Naive B cell (primary cell): ENCODE results near the gene RPLP1. TPM values are rescaled to one million over a fixed set of nuclear protein-coding genes. Genes with fewer than 3 reads are reported as not detected.

ENCODE experiments used
- ATAC-seq, 2 donors: fragments of 150-1000 bp; cut with Tn5 transposase; 2 replicates each; pipeline ENCODE4 v1.10.0; 2021; ENCODE audit warnings: low read depth in 2 of 2, mild to moderate bottlenecking in 2 of 2, moderate library complexity in 2 of 2
- DNase-seq: peaks from one replicate; pipeline ENCODE4 v3.0.0; 2022
- H3K27ac Mint-ChIP-seq, 6 donors: one replicate each; pipeline ENCODE4 v1.8.0; 2020 to 2022; ENCODE audit warnings: mild to moderate bottlenecking in 6 of 6, mixed read lengths in 6 of 6, moderate library complexity in 5 of 6, inconsistent platforms in 2 of 6
- H3K27me3 Mint-ChIP-seq, 3 donors: one replicate each; pipeline ENCODE4 v1.8.0; 2021 to 2022; ENCODE audit warnings: mixed read lengths in 3 of 3, mild to moderate bottlenecking in 1 of 3
- H3K36me3 Mint-ChIP-seq, 2 donors: one replicate each; pipeline ENCODE4 v1.8.0; 2020 to 2022; ENCODE audit warnings: mixed read lengths in 2 of 2, inconsistent platforms in 1 of 2, mild to moderate bottlenecking in 1 of 2
- H3K4me1 Mint-ChIP-seq, 3 donors: one replicate each; pipeline ENCODE4 v1.8.0; 2020 to 2022; ENCODE audit warnings: mixed read lengths in 3 of 3, inconsistent platforms in 1 of 3, mild to moderate bottlenecking in 1 of 3, moderate library complexity in 1 of 3
- H3K4me3 Mint-ChIP-seq, 8 donors: one replicate each; pipeline ENCODE4 v1.8.0; 2020 to 2022; ENCODE audit warnings: mild to moderate bottlenecking in 8 of 8, mixed read lengths in 8 of 8, moderate library complexity in 8 of 8, inconsistent platforms in 2 of 8
- H3K9me3 Mint-ChIP-seq, 7 donors: one replicate each; pipeline ENCODE4 v1.8.0; 2020 to 2022; ENCODE audit warnings: mixed read lengths in 7 of 7, mild to moderate bottlenecking in 5 of 7, inconsistent platforms in 2 of 7, moderate library complexity in 1 of 7
- polyA plus RNA-seq, 6 donors: library from polyadenylated mRNA; unstranded; fragments of 300-500 nt; fragmentation: Illumina TruSeq; gene quantifications; one replicate each; pipeline ENCODE4 v1.2.3, GENCODE V29; 2021; ENCODE audit warnings: low read depth in 6 of 6

RPLP1 gene
- polyA plus RNA-seq, 6 donors from 2014 or later = 1,064 to 2,586 (median 2,135) TPM

DNA sequence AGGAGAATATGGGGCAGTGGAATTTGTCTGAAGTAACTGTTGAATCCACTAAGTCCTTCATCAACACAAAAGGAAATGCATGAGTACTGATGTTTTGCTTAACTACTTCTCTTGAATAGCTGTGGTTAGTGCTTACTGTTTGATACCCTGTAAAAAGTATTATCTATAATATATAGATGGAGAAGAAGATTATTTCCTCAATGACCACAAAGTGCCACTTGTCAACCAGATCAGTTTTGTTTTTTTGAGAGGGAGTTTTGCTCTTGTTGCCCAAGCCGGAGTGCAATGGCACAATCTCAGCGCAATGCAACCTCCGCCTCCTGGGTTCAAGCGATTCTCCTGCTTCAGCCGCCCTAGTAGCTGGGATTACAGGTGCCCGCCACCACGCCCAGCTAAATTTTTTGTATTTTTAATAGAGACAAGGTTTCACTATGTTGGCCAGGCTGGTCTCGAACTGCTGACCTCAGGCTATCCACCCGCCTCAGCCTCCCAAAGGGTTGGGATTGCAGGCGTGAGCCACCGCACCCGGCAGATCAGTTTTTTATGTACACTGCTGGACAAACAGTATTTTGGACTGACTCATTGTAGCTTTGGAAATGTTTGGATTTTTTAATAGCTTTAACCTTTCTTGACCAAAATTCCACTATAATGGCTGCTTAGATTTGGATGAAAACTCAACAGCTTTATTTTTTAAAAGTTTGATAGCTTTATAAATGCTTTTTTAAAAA, 1.5 kb upstream of the RPLP1 start:
- peaks cover 25 to 38% (median 34%) of the 10 kb centered on the region in 3 donors for H3K4me1 Mint-ChIP-seq
- ATAC-seq = no peak
- peak overlapping the region in 5 of 8 donors; percentile 25 to 99 (median 97) for H3K4me3 Mint-ChIP-seq
- H3K27me3 Mint-ChIP-seq = no peaks in the 10 kb centered on the region
- no peaks in the 10 kb centered on the region for H3K9me3 Mint-ChIP-seq
- DNase-seq = no peak
- peak overlapping the region in 3 of 6 donors; percentile 18 to 99 (median 96) for H3K27ac Mint-ChIP-seq
- H3K36me3 Mint-ChIP-seq = peaks cover 10 to 14% of the 10 kb centered on the region in 2 donors

DNA sequence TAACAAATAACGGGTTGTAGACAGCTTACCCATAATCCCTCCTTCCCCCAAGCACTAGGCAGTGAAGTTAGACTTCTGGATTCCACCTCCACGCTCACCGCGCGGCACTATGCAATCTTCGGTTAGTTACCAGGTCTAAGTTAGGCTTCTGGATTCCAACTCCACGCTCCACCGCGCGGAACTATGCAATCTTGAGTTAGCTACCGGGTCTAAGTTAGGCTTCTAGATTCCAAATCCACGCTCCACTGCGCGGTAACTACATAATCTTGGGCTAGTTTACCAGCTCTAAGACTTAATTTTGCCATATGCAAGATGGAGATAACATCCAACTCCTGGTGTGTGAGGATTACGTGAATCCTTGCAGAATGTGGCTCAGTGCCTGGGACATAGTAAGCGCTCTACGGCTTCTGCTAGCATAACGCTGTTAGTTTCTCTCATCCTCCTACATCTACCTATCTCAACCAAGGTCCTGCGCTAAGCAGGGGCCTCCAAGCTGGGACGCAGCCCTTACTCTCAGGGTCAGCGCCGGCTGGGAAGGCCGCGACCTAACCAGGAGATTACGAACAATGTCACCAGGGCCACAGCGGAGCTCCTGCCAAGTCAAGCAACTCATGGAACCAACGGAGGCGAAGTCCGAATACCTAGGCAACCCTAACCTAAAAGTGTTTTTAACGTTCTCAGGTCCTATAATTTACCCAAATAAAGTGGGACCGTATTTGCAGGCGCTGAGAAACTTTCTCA, 497 bp upstream of the RPLP1 start:
- H3K9me3 Mint-ChIP-seq = no peaks in the 10 kb centered on the region
- DNase-seq = no peak

DNA sequence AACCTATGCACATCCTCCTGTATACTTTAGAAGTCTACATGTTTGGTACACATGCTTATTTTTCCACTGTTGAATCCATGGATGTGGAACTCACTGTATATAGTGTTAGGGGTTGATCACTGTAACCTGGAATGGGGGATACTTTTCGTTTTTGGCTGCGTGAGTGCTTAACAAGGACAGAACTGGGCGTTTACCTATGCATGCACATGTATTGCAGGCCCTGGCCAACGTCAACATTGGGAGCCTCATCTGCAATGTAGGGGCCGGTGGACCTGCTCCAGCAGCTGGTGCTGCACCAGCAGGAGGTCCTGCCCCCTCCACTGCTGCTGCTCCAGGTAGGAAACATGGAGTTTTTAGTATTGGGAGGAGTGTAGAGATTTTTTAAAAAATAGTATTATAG, 2.3 kb downstream of the RPLP1 start:
- Mint-ChIP-seq H3K4me3 (peak overlapping the region in 5 of 8 donors; percentile 1 to 99 (median 97)), H3K9me3 (no peaks in the 10 kb centered on the region), H3K4me1 (peaks cover 25 to 49% (median 37%) of the 10 kb centered on the region in 3 donors), H3K36me3 (peaks cover 15 to 19% of the 10 kb centered on the region in 2 donors), H3K27ac (peak overlapping the region in 1 of 6 donors; percentile 56), H3K27me3 (no peaks in the 10 kb centered on the region)
- DNase-seq (no peak), ATAC-seq (no peak)

More for the DNA sequence above, 497 bp upstream of the RPLP1 start:
- Mint-ChIP-seq H3K27ac (peak overlapping the region; percentile 85 to 99 (median 96)), H3K4me3 (peak overlapping the region; percentile 96 to 99 (median 97)), H3K4me1 (peaks cover 25 to 42% (median 37%) of the 10 kb centered on the region in 3 donors), H3K36me3 (peaks cover 15 to 19% of the 10 kb centered on the region in 2 donors), H3K27me3 (no peaks in the 10 kb centered on the region)
- ATAC-seq = peak; percentile 27 to 33

DNA sequence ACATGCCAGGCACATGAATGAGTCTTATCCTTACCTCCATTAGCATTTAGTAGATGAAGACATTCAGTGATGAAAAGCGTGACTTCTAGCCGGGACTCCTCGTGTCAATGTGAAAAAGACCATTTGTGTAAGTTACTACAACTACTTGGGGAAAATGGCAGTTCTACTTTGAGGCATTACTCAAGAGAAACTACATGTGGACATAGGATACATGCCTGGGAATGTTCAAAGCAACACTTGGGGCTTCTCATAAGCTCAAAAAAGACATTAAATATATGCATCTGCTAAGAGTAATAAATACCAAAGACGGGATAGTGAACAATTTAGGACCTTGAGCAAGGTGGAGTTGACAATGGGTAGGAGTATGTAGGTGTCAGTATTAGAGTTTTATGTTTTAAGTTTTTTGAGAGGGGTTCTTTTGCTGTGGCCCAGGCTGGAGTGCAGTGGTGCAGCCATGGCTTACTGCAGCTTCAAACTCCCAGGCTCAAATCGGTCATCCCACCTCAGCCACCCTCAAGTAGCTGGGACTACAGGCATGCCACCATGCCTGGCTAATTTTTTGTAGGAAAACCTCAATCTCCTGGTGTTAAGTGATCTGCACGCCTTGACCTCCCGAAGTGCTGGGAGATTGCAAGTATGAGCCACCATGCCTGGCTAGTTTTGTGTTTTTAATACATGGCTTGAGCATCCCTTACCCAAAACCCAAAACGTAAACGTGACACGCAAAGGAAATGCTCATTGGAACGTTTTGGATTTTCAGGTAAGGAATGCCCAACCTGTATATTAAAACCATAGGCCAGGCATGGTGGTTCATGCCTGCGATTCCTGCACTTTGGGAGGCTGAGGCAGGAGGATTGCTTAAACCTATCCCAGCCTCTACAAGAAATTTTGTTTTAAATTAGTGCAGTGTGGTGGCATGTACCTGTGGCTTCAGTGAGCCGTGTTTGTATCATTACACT, 3.9 kb downstream of the RPLP1 start:
- Mint-ChIP-seq H3K4me3 (peak overlapping the region in 1 of 8 donors; percentile 97), H3K4me1 (peaks cover 25 to 59% (median 39%) of the 10 kb centered on the region in 3 donors), H3K9me3 (no peaks in the 10 kb centered on the region), H3K27ac (peak overlapping the region in 1 of 6 donors; percentile 60), H3K27me3 (no peaks in the 10 kb centered on the region), H3K36me3 (peaks cover 15 to 19% of the 10 kb centered on the region in 2 donors)
- DNase-seq (no peak), ATAC-seq (no peak)

DNA sequence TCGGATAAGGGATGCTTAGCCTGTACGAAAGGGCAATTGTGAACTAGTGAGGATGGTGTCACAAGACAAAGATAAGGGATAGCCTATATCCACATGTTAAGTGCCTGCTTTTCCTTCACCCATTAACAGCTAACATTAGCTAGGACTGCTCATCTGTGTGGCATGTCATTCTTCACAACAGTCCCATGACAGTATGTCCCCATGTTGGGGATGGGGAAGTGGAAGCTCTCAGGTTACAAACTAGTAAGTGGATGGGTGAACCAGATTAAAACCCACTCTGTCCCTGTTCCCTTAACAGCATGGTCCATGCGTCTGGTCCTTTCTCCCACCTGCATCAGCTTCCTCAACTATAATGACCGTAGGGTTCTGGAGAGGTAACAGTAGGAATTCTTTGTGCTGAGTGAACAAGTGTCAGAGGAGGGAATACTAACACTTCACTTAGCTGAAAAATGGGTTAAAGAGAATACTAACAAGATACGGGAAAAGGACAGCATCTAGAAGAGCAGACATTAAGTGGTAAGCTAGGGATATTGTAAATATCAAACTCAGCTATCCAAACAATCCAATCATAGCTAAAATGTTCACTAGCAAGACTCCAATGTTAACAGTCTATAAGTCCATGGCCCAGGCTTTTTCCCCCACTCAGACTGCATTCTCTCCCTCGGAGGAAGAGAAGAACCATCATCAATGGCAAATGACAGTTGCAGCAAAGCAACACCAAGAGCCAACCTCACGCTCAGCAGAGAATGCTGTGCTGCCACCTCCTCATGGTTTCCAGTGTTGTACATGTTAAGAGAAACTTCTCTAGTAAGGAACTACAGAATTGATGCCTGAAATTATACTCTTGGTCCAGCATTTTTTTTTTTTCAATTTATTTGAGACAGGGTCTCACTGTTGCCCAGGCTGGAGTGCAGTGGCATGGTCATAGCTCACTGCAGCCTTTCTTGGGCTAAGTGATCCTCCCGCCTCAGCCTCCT, 5.0 kb downstream of the RPLP1 start:
- peak overlapping the region in 1 of 6 donors; percentile 36 for H3K27ac Mint-ChIP-seq
- DNase-seq (no peak), ATAC-seq (no peak)
- H3K27me3 Mint-ChIP-seq = no peaks in the 10 kb centered on the region
- H3K9me3 Mint-ChIP-seq = no peaks in the 10 kb centered on the region
- peaks cover 22 to 60% (median 41%) of the 10 kb centered on the region in 3 donors for H3K4me1 Mint-ChIP-seq
- peaks cover 15 to 19% of the 10 kb centered on the region in 2 donors for H3K36me3 Mint-ChIP-seq
- peak overlapping the region in 1 of 8 donors; percentile 21 for H3K4me3 Mint-ChIP-seq

DNA sequence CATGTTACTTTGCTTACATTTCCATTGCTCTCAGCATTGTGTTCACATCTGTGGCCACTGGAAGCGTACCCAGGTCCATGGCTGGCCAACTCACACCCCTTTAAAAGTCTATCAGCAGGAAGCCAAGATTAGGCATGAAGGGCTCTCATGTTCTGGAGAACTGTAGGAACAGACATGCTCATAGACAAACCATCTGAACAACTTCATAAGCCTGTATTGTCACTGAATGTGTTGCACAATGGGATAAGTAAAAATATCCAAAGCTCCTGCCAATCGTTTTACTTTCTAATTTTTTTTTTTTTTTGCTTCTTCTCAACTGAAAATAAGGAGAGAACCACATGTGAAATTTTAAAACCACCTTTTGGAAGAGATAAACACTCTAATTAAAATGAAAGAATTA, 6.4 kb downstream of the RPLP1 start:
- DNase-seq (no peak), ATAC-seq (no peak)
- Mint-ChIP-seq H3K4me3 (peak overlapping the region in 4 of 8 donors; percentile 15 to 95 (median 38)), H3K36me3 (peaks cover 9 to 14% of the 10 kb centered on the region in 2 donors), H3K9me3 (no peaks in the 10 kb centered on the region), H3K27me3 (no peaks in the 10 kb centered on the region), H3K27ac (no peak overlapping the region), H3K4me1 (peaks cover 18 to 59% (median 43%) of the 10 kb centered on the region in 3 donors)

DNA sequence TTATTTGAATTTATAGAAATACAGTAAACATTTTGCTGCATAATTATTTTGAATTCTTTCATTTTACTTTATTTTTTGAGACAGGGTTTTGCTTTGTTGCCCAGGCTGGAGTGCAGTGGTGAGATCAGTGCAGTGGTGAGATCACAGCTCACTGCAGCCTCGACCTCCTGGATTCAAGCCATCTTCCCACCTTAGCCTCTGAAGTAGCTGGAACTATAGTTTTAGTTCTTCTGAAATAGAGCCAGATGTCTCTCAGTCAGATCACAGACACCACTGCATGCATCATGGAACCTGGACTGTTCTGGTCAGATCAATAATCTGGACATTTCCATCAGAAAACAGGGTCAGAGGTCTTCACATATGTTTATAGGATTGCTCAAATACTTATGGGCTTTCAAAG, 7.9 kb downstream of the RPLP1 start:
- Mint-ChIP-seq H3K27ac (no peak overlapping the region), H3K4me1 (peaks cover 8 to 45% (median 31%) of the 10 kb centered on the region in 3 donors), H3K36me3 (peaks cover 9% of the 10 kb centered on the region in 2 donors)

DNA sequence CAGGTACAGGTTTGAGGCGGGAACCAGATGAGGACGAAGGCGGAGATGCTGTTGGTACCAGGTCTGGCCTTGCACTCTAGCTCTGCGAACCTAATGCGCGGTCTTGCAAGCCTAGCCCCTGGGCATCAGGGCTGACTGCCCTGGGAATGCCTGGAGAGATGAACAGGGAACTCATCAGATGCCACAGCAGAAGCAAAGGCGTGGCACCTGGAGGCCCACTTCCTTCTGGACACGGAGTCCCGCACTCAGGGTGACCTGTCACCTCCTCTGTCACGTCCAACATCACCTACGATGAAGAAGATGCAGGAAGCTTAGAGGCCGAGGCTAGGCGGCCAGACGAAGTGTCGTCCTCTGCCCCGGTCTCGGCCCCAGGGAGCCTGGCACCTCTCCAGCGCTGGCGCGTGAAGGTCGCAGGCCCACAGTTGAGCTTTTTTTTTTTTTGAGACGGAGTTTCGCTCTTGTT, 9.4 kb downstream of the RPLP1 start:
- H3K27me3 Mint-ChIP-seq = no peaks in the 10 kb centered on the region
- ATAC-seq (no peak), DNase-seq (no peak)
- peak overlapping the region in 3 of 6 donors; percentile 76 to 87 (median 80) for H3K27ac Mint-ChIP-seq
- H3K4me3 Mint-ChIP-seq = peak overlapping the region; percentile 90 to 96 (median 94)
- no peaks in the 10 kb centered on the region for H3K9me3 Mint-ChIP-seq
- H3K36me3 Mint-ChIP-seq = no peaks in the 10 kb centered on the region
- peaks cover 8 to 38% (median 25%) of the 10 kb centered on the region in 3 donors for H3K4me1 Mint-ChIP-seq

More for the DNA sequence above, 7.9 kb downstream of the RPLP1 start:
- ATAC-seq (no peak), DNase-seq (no peak)
- Mint-ChIP-seq H3K9me3 (no peaks in the 10 kb centered on the region), H3K27me3 (no peaks in the 10 kb centered on the region), H3K4me3 (peak overlapping the region in 2 of 8 donors; percentile 22 to 95)

DNA sequence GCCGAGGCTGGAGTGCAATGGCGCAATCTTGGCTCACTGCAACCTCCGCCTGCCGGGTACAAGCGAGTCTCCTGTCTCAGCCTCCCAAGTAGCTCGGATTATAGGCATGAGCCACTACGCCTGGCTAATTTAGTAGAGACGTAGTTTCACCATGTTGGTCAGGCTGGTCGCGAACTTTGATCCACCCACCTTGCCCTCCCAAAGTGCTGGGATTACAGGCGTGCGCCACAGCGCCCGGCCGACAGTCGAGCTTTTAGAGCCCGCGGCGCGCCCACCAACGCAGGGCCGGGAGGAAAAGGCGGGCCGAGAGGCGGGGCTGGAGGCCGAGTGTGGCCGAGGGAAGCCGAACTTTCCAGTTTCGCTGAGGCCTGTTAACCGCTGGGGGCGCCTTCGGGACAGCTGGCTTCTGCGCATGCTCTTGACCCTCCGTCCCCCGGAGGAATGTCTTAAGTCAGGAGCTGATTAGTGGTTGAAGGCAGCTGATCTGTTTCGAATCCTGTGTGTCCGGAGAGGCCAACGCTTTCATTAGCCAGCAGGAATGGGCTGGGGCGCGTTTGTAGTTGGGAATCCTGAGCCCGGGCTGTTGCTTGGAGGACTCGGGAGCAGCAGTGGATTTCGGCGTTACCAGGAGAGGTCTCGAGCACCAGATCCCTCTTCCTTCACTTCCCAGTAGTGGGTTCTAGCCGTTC, 10.0 kb downstream of the RPLP1 start:
- DNase-seq (peak; percentile 92), ATAC-seq (peak; percentile 98)
- no peaks in the 10 kb centered on the region for H3K36me3 Mint-ChIP-seq
- H3K9me3 Mint-ChIP-seq = no peaks in the 10 kb centered on the region
- peak overlapping the region; percentile 90 to 96 (median 94) for H3K4me3 Mint-ChIP-seq
- H3K27ac Mint-ChIP-seq = peak overlapping the region; percentile 47 to 91 (median 78)
- no peaks in the 10 kb centered on the region for H3K27me3 Mint-ChIP-seq
- H3K4me1 Mint-ChIP-seq = peaks cover 8 to 38% (median 25%) of the 10 kb centered on the region in 3 donors

DNA sequence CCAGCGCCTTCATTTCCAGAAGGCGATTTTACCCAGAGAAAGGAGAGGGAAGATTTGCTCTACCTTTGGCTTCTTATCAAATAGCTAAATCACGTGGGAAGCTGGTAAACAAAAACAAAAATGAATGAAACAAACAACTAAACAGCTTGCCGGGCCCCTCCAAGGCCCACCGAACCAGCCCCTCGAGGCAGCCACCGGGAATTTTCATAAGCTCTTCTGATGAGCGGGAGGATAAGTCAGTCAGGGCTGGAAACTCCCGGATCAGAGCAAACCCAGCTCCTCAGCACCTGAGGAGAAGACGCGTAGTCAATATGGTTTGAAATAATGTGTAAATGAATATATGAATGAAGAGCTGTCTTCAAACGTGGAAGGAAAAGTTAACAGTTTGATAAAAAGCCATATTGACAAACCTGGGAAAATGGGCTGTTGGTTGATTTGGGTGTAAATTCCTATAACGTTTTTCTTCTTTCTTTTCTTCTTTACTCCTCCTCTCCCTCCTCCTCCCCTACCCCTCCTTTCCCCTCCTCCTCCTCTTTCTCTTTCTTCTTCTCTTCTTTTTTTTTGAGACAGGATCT, 10.7 kb downstream of the RPLP1 start:
- H3K4me3 Mint-ChIP-seq = peak overlapping the region; percentile 90 to 96 (median 94)
- ATAC-seq (no peak), DNase-seq (no peak)
- peaks cover 8 to 34% (median 25%) of the 10 kb centered on the region in 3 donors for H3K4me1 Mint-ChIP-seq
- no peaks in the 10 kb centered on the region for H3K9me3 Mint-ChIP-seq
- no peaks in the 10 kb centered on the region for H3K36me3 Mint-ChIP-seq
- H3K27ac Mint-ChIP-seq = peak overlapping the region in 4 of 6 donors; percentile 67 to 87 (median 75)
- peaks cover 0 to 3% (median 0%) of the 10 kb centered on the region in 3 donors for H3K27me3 Mint-ChIP-seq

DNA sequence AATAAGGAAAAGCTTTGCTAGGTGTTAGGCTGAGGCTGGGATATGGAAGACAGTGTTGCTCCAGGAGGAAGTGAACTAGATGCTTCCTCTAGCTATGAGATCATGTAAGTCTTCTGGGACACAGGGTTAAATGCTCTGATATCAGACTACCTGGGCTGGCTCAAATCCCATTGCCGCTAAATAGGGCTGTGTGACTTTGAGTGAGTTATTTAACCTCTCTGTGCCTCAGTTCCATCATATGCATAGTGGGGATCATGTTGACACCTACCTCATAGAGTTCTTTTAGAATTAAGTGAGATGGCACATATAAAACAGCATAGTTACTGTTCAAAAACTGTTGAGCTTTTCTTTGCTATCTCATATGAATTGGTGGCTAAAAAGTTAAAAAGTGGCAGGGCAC, 12.6 kb downstream of the RPLP1 start:
- Mint-ChIP-seq H3K36me3 (no peaks in the 10 kb centered on the region), H3K4me3 (peak overlapping the region in 1 of 8 donors; percentile 46), H3K27ac (no peak overlapping the region), H3K27me3 (peaks cover 0 to 8% (median 6%) of the 10 kb centered on the region in 3 donors), H3K9me3 (no peaks in the 10 kb centered on the region), H3K4me1 (peaks cover 12 to 31% (median 25%) of the 10 kb centered on the region in 3 donors)
- DNase-seq (no peak), ATAC-seq (no peak)
